Neutrophil (primary cell): ENCODE measurements around the gene ZDHHC11.
"Not testable (repeated sequence)": the region's sequence is repeated elsewhere in the genome, so short reads cannot be mapped to it uniquely, and the experiment has no call there.

Source experiments
- H3K27ac ChIP-seq: fragments of 200-600 bp; sonication (generic); 2 replicates; pipeline ENCODE4 v1.5.1; 2016; ENCODE audit warnings: mild to moderate bottlenecking, moderate library complexity
- H3K27me3 ChIP-seq: fragments of 200-600 bp; sonication (generic); 2 replicates; pipeline ENCODE4 v1.6.0; 2016; ENCODE audit warnings: mild to moderate bottlenecking
- H3K36me3 ChIP-seq: fragments of 200-600 bp; sonication (generic); 2 replicates; pipeline ENCODE4 v1.5.1; 2017
- H3K4me1 ChIP-seq, 2 experiments: fragments of 200-600 bp in 1 of 2; sonication (generic) in 1 of 2; 1 replicate in 1 of 2; 2 replicates in 1 of 2; pipeline versions ENCODE4 v1.5.1 to v1.6.1; 2013 to 2016; ENCODE audit warnings: low read depth in 1 of 2, low read length in 1 of 2, mild to moderate bottlenecking in 1 of 2, moderate library complexity in 1 of 2; ENCODE audit not compliant: control insufficient read depth in 1 of 2, insufficient read depth in 1 of 2
- H3K4me3 ChIP-seq, 2 experiments: fragments of 200-600 bp in 1 of 2; sonication (generic) in 1 of 2; 1 replicate in 1 of 2; 2 replicates in 1 of 2; pipeline ENCODE4 v1.5.1; 2013 to 2016; ENCODE audit warnings: low read depth in 1 of 2, low read length in 1 of 2, mild to moderate bottlenecking in 1 of 2, moderate library complexity in 1 of 2
- H3K9me3 ChIP-seq: fragments of 200-600 bp; sonication (generic); 2 replicates; pipeline ENCODE4 v1.5.1; 2016

The ZDHHC11 gene

DNA sequence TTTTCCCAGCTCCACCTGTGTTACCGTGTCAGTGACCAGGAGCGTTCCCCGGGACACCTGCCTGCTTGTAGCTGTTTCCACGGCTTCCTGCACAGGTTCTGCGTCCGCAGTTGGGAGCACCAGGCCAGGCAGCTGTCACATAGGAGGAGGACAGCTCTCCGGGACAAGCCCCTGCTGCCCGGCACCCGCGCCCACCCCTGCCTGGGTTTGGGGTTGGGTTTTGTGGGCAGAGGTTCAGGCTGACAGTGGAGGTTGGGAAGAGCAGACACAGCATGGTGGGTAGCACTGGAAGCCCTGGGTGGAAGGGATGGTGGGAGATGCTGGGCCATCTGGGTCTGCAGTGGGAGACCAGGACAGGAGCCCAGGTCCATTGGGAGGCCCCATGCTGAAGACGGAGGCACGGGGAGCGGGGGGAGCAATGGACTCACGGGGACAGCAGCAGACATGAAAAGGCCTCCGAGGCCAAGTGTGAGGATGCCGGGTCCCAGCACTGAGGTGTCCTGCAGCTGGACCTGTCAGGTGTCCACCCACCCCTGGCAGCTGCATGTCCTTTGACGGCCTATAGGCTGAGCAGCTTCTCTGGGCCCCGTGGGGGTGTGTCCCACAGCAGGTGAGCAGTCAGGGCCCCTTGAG is 63.4 kb downstream of the ZDHHC11 start:
- H3K4me1 ChIP-seq, H3K36me3 ChIP-seq, H3K4me3 ChIP-seq, H3K27ac ChIP-seq, H3K9me3 ChIP-seq: not testable (repeated sequence)
- H3K27me3 ChIP-seq, result peaks cover 68% of the 10 kb centered on the region

DNA sequence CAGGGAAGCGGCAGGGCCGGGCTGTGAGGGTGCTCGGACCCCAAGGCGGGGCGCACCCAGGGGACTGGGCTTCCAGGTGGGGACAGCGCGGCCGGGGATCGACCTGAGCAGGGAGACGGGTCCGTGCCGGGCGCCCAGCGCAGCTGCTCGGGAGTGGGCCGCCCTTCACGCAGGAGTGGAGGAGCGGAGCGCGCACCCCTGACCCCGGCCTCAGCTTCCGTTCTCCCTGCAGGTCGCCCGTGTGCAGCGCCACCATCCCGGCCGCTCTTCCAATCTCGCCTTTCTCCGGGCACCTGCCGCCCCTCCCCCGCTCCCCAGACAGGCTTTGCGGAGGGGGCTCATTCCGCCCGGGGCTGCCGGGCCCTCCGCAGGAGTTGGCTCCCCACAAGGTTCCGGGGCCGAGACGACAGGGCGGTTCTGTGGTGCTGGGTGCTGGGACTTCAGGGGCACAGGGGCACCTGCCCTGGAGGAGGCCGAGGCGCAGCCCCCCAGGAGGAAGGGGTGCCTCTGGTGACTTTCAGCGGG is 65.5 kb downstream of the ZDHHC11 start:
- not testable (repeated sequence) for H3K27ac ChIP-seq

DNA sequence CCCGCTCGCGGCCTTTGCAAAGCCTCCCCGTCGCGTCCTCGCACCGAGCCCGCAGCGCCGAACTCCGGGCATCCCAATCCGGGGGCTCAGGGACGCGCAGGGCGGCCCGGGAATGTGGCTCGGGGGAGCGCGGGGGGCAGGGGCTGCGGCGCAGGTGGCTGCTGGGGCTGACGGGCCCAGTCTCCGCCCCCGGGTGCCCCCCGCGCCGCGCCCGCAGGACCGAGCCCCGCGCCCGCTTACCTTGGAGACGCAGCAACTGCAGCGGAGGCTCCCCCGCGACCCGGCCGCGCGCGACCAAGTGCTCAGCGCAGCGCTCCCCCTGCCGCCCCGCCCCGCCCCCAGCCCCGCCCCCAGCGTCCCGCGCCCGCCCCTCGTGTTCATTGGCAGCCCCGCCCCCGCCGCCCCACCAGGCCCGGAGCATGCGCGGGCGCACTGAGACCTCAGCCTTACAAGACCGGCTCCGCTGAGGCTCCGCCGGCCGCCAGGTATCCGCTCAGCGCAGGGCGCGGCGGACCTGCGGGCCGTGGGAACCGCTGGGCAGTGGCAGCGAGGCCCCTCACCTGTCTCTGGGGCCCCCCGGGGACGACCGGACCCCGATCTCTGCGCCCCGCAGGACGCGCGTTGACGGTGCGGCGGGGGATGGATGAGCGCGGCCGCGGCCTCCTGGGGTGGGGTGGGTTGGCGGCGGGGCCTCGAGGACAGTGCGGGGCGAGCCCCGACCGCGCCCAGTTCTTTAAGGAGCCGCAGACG is 66.2 kb downstream of the ZDHHC11 start, which contains the start of gene ZDHHC11B:
ZDHHC11B (minus strand) TSS at position 302 of the 750 bp plus-strand sequence. CDS start 17,810 bp downstream, outside the sequence.
- not testable (repeated sequence) for H3K4me1 ChIP-seq, H3K27ac ChIP-seq, H3K36me3 ChIP-seq, H3K9me3 ChIP-seq
- H3K27me3 ChIP-seq, result peaks cover 53% of the 10 kb centered on the region
- H3K4me3 ChIP-seq, result peak within 1 kb of the TSS in 1 of 2 experiments; percentile 35

More for the DNA sequence above, 65.5 kb downstream of the ZDHHC11 start:
- not testable (repeated sequence) for H3K9me3 ChIP-seq, H3K36me3 ChIP-seq, H3K4me3 ChIP-seq, H3K4me1 ChIP-seq
- H3K27me3 ChIP-seq, result peaks cover 59% of the 10 kb centered on the region

DNA sequence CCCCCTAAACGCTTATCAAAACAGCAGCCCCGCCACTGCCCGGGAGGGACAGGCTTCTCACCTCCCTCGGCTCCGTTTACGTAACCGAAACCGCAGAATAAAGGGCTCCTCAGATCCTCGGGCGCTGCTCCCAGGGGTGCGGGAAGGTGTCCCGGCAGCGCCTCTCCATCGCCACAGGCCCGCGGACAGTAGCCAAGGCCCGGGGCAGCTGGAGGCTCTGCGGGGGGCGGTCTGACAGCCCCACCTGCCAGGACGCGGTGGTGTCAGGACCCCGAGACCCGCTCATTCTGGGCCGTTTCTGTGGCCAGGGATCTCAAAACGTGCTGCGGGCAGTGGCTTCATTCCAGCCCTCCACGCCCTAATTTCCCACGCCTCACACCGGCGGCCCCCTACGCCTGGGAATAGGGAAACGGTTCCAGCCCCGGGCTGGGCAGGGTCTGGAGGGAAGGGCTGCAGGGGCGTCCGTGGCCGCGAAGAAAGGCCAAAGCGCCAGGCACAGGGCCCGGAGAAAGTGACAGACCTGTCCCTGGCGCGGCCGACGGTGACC is 66.8 kb downstream of the ZDHHC11 start:
- Histone ChIP-seq H3K27me3 (peaks cover 51% of the 10 kb centered on the region), H3K4me3 (peak overlapping the region in 1 of 2 experiments; percentile 35)
- not testable (repeated sequence) for H3K9me3 ChIP-seq, H3K27ac ChIP-seq, H3K36me3 ChIP-seq, H3K4me1 ChIP-seq

DNA sequence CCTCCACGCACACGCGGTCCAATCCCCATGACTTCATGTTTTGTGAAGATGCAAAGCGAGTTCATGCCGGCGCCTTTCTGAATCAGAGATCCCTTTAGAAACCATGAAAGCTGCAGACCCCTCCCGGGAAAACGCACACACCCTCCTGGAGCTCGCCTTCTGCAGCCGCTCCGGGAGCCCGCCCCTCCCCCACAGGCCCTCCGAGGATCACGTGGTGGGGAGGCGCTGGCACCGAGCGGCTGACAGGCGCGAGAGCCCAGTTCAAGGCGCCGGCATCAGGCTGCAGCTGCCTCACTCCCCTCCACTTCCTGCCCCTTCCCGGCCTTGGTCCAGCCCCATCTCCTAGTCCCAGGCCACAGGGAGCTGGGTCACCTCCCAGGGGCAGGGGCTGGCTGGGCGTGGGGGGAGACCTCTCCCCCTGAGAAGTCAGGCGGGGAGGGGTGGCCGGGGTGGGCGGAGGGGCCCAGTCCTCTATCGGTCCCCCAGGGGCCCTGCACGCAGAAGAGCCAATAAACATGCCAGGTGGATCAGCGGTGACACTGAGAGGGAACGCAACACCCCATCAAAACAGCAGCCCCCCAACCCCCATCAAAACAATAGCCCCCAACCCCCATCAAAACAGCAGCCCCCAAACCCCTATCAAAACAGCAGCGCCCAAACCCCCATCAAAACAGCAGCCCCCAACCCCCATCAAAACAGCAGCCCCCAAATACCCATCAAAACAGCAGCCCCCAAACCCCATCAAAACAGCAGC is 67.6 kb downstream of the ZDHHC11 start:
- not testable (repeated sequence) for H3K9me3 ChIP-seq, H3K4me3 ChIP-seq, H3K36me3 ChIP-seq, H3K4me1 ChIP-seq, H3K27ac ChIP-seq
- H3K27me3 ChIP-seq, result peaks cover 48% of the 10 kb centered on the region

DNA sequence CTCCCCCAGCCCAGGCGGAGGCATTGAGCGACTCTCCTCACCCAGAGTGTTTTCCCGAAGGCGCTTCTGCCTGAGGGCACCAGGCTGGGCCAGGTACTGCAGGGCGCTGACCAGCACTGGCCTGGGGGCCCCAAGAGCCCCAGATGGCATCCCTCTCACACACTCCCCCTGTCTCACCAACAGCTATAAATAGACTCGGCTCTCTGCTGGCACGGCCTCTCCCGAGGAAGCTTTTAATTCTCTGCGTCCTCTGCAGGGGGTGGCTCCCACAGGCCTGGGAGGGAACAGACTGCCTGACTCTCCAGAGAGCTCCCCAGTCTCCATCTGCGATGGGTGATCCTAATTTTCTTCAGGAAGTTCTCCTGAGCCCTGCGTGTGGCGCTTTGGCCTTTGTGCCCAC is 68.4 kb downstream of the ZDHHC11 start:
- H3K27ac ChIP-seq, H3K4me3 ChIP-seq, H3K9me3 ChIP-seq, H3K36me3 ChIP-seq, H3K4me1 ChIP-seq: not testable (repeated sequence)
- peaks cover 39% of the 10 kb centered on the region for H3K27me3 ChIP-seq

DNA sequence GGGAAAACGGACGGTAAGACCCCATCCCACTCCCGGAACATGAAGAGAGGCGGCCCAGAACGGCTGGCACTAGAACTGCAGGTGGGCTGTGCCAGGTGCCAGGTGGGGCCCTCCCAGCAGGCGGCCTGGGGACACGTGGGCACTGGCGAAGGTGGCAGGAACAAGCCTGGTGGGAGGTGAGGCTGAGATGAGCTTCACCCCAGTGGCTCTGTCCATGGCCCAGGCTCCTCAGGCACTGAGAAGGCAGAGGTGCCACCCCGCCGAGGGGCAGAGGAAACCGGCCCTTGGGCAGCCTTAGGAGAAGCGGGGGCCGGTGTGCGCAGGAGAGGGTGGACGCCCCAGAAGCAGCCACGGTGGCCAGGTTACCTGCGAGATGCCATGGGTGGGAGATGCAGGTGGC is 70.2 kb downstream of the ZDHHC11 start:
- not testable (repeated sequence) for H3K27ac ChIP-seq, H3K4me3 ChIP-seq, H3K9me3 ChIP-seq, H3K36me3 ChIP-seq, H3K4me1 ChIP-seq
- H3K27me3 ChIP-seq, result peaks cover 35% of the 10 kb centered on the region

DNA sequence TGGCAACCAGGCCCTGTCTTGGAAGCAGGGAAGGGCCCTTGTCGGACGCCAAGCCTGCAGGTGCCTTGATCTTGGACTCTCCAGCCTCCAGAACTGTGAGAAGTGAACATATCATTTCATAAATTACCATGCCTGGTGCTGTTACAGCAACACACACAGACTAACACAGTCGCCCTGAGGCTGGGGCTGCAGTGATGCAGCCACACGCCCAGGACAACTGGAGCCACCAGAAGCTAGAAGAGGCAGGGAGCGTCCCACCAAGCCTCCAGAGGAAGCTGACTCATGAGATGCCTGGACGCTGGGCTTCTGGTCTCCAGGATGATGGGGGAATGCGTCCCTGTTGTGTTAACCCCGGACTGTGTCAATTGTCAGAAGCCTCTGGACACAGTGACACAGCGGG is 71.8 kb downstream of the ZDHHC11 start:
- H3K27ac ChIP-seq, H3K4me3 ChIP-seq, H3K4me1 ChIP-seq, H3K36me3 ChIP-seq, H3K9me3 ChIP-seq: not testable (repeated sequence)
- peaks cover 19% of the 10 kb centered on the region for H3K27me3 ChIP-seq

DNA sequence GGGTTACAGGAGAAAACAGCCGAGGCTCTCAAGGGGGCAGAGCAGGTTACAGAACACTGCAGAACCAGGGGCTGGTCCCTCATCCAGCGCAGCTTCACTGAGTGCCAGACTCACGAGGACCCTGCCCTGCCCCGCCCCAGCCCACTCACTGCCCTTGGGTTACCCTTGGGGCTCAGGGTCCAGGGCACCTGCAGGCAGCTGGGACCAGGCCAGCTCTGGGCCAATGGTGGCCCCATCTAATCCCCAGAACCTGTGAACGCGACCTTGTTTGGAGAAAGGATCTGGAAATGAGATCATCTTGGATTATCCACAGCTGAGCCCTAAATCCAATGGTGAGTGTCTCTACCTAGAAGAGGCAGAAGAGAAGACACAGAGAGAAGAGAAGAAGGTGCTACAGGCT is 72.4 kb downstream of the ZDHHC11 start:
- H3K27me3 ChIP-seq, result peaks cover 14% of the 10 kb centered on the region
- H3K27ac ChIP-seq, H3K36me3 ChIP-seq, H3K4me1 ChIP-seq, H3K4me3 ChIP-seq, H3K9me3 ChIP-seq: not testable (repeated sequence)
